SKM-1 (cell line): ENCODE data around the gene ERBB4.

Experiments used
- DNase-seq: peaks from one replicate; lab custom pipeline; 2025; ENCODE audit not compliant: unreplicated experiment; lab: John Stamatoyannopoulos, UW

Gene ERBB4

GRCh38 chr2:211845338-211846035 lies 693.1 kb downstream of the ERBB4 start:
- no peak for DNase-seq

GRCh38 chr2:211837706-211838105 lies 700.9 kb downstream of the ERBB4 start:
- DNase-seq, result no peak

- DNase-seq, result no peak
Observed at GRCh38 chr2:211837206-211837605, 701.4 kb downstream of the ERBB4 start.

- no peak for DNase-seq
Observed at GRCh38 chr2:211836409-211836808, 702.2 kb downstream of the ERBB4 start.

GRCh38 chr2:211835695-211836094 lies 702.9 kb downstream of the ERBB4 start:
- DNase-seq, result no peak

- DNase-seq, result no peak
Observed at GRCh38 chr2:211833582-211834279, 704.9 kb downstream of the ERBB4 start.

- no peak for DNase-seq
Observed at GRCh38 chr2:211829725-211830124, 708.9 kb downstream of the ERBB4 start.

- no peak for DNase-seq
Observed at GRCh38 chr2:211823886-211824479, 714.6 kb downstream of the ERBB4 start.

- no peak for DNase-seq
Observed at GRCh38 chr2:211822686-211823335, 715.8 kb downstream of the ERBB4 start.

- DNase-seq, result no peak
Observed at GRCh38 chr2:211816754-211817153, 721.8 kb downstream of the ERBB4 start.

- DNase-seq, result no peak
Observed at GRCh38 chr2:211812587-211812986, 726.0 kb downstream of the ERBB4 start.

GRCh38 chr2:211802666-211803065 lies 735.9 kb downstream of the ERBB4 start:
- DNase-seq, result no peak

GRCh38 chr2:211800001-211800400 lies 738.6 kb downstream of the ERBB4 start:
- DNase-seq, result no peak

- no peak for DNase-seq
Observed at GRCh38 chr2:211798868-211799267, 739.7 kb downstream of the ERBB4 start.

- no peak for DNase-seq
Observed at GRCh38 chr2:211793690-211794089, 744.9 kb downstream of the ERBB4 start.

GRCh38 chr2:211789982-211790381 lies 748.6 kb downstream of the ERBB4 start:
- no peak for DNase-seq

- no peak for DNase-seq
Observed at GRCh38 chr2:211766689-211767088, 771.9 kb downstream of the ERBB4 start.

GRCh38 chr2:211762479-211762878 lies 776.1 kb downstream of the ERBB4 start:
- no peak for DNase-seq

- DNase-seq, result no peak
Observed at GRCh38 chr2:211760103-211760502, 778.5 kb downstream of the ERBB4 start.

GRCh38 chr2:211756266-211756665 lies 782.3 kb downstream of the ERBB4 start:
- DNase-seq, result no peak

GRCh38 chr2:211755187-211755586 lies 783.4 kb downstream of the ERBB4 start:
- DNase-seq, result no peak

- no peak for DNase-seq
Observed at GRCh38 chr2:211751848-211752247, 786.8 kb downstream of the ERBB4 start.
